Ascending aorta (tissue), 2 donors: ENCODE measurements around the gene MOGAT3. TPM values are rescaled to one million over a fixed set of nuclear protein-coding genes. Genes with fewer than 3 reads are reported as not detected.

Source experiments
- DNase-seq, 2 donors: peaks; one replicate each; pipeline ENCODE4 v3.0.0-alpha.2; 2019; ENCODE audit warnings: low spot score in 2 of 2
- H3K27ac ChIP-seq, 2 donors: fragments of 200-600 bp; sonication (generic); one replicate each; pipeline ENCODE4 v1.5.1; 2016 to 2017; ENCODE audit warnings: mild to moderate bottlenecking in 1 of 2
- H3K27me3 ChIP-seq: fragments of 200-600 bp; sonication (generic); one replicate; pipeline ENCODE4 v1.5.1; 2017
- H3K36me3 ChIP-seq, 2 donors: fragments of 200-600 bp; sonication (generic); one replicate each; pipeline ENCODE4 v1.5.1; 2016
- H3K4me1 ChIP-seq, 2 donors: fragments of 200-600 bp; sonication (generic); one replicate each; pipeline ENCODE4 v1.5.1; 2016 to 2017; ENCODE audit warnings: mild to moderate bottlenecking in 1 of 2
- H3K4me3 ChIP-seq, 2 donors: fragments of 200-600 bp; sonication (generic); one replicate each; pipeline ENCODE4 v1.5.1; 2016 to 2017; ENCODE audit warnings: mild to moderate bottlenecking in 1 of 2
- H3K9me3 ChIP-seq, 2 donors: fragments of 200-600 bp; sonication (generic); one replicate each; pipeline ENCODE4 v1.5.1; 2016
- intact Hi-C: fragments of 100-400 bp; cut with DNase I; formaldehyde crosslinking; loops from one replicate; pipeline ENCODE4 v1.15.1; 2023
- total RNA-seq: library from RNA; depleted of rRNA; stranded (reverse); fragments of >200 nt; gene quantifications from one replicate; pipeline ENCODE4 v1.1.0, GENCODE V29; 2016
- TF ChIP-seq, protein P1 (sequence below), 3 experiments: fragments of 200-600 bp in 2 of 3; fragments of 450-650 bp in 1 of 3; sonication (generic) in 2 of 3; IDR thresholded peaks; one replicate each; pipeline ENCODE4 v1.5.1; 2016 to 2019; ENCODE audit warnings: antibody characterized with exemption in 3 of 3, mild to moderate bottlenecking in 1 of 3, moderate library complexity in 1 of 3

Gene MOGAT3
- total RNA-seq, 1 donor from 2014 or later = not detected

DNA sequence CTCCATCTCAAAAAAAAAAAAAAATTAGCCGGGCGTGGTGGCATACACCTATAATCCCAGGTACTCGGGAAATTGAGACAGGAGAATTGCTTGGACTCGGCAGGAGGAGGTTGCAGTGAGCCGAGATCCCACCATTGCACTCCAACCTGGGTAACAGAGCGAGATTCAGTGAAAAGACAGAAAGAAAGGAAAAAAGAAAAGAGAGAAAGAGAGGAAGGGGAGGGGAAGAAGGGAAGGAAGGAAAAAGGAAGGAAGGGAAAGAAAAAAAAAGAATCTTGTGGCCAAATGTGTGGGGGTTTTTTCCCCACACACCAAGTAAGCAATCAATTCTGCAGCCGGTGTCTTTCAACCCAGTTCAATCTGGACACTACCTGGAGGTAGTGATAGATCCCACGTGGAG lies 11.7 kb downstream of the MOGAT3 start:
- H3K4me3 ChIP-seq = no peak overlapping the region
- no peaks in the 10 kb centered on the region for H3K4me1 ChIP-seq
- no peaks in the 10 kb centered on the region for H3K9me3 ChIP-seq
- no peaks in the 10 kb centered on the region for H3K36me3 ChIP-seq
- no peak for DNase-seq
- TF ChIP-seq, protein P1, sequence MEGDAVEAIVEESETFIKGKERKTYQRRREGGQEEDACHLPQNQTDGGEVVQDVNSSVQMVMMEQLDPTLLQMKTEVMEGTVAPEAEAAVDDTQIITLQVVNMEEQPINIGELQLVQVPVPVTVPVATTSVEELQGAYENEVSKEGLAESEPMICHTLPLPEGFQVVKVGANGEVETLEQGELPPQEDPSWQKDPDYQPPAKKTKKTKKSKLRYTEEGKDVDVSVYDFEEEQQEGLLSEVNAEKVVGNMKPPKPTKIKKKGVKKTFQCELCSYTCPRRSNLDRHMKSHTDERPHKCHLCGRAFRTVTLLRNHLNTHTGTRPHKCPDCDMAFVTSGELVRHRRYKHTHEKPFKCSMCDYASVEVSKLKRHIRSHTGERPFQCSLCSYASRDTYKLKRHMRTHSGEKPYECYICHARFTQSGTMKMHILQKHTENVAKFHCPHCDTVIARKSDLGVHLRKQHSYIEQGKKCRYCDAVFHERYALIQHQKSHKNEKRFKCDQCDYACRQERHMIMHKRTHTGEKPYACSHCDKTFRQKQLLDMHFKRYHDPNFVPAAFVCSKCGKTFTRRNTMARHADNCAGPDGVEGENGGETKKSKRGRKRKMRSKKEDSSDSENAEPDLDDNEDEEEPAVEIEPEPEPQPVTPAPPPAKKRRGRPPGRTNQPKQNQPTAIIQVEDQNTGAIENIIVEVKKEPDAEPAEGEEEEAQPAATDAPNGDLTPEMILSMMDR (IDR thresholded peaks at IDR 0.05) = no peak
- no peaks in the 10 kb centered on the region for H3K27me3 ChIP-seq
- intact Hi-C loops = no loop called here
- H3K27ac ChIP-seq = no peak overlapping the region

DNA sequence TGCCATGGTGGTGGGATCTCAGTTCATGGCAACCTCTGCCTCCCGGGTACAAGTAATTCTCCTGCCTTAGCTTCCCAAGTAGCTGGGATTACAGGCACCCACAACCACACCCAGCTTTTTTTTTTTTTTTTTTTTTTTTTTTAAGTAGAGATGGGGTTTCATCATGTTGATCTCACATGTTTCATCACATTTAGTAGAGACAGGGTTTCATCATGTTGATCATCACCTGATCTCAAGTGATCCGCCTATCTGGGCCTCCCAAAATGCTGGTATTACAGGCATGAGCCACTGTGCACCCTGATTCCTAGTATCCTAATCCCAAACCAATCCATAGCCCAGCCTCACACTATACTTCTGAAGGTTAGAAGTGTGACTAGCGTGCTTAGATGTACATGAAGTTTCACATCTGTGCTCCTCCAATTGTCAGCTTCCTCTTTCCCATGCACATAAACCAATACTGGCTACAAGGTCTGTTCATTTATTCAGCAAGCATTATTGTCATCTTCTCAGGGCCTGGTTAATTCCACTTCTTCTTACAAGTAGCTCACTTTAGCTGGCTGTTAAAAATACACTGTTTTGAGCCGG lies 13.9 kb downstream of the MOGAT3 start:
- Histone ChIP-seq H3K27me3 (no peaks in the 10 kb centered on the region), H3K27ac (no peak overlapping the region), H3K36me3 (no peaks in the 10 kb centered on the region), H3K9me3 (no peaks in the 10 kb centered on the region), H3K4me3 (no peak overlapping the region), H3K4me1 (no peaks in the 10 kb centered on the region)
- DNase-seq = no peak
- TF ChIP-seq, protein P1 (IDR thresholded peaks at IDR 0.05) = no peak
- intact Hi-C loops = no loop called here

DNA sequence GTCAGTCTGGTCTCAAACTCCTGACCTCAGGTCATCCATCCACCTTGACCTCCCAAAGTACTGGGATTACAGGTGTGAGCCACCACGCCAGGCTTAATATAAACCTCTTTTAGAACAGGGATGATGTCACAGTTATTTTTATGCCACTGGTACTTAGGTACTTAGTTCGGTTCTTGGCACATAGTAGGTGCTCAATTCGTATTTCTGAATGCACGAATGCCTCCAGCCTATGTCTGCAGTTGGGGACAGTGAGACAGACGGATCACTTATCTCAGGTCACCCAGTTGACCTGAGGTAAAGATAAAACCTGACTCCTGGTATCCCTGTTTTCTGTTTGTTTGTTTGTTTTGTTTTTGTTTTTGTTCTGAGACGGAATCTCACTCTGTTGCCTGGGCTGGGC lies 14.6 kb downstream of the MOGAT3 start:
- no peak overlapping the region for H3K27ac ChIP-seq
- H3K4me3 ChIP-seq = no peak overlapping the region
- DNase-seq = no peak
- H3K36me3 ChIP-seq = no peaks in the 10 kb centered on the region
- no peaks in the 10 kb centered on the region for H3K27me3 ChIP-seq
- no peaks in the 10 kb centered on the region for H3K9me3 ChIP-seq
- TF ChIP-seq, protein P1 (IDR thresholded peaks at IDR 0.05) = no peak
- intact Hi-C loops = no loop called here
- H3K4me1 ChIP-seq = no peaks in the 10 kb centered on the region

DNA sequence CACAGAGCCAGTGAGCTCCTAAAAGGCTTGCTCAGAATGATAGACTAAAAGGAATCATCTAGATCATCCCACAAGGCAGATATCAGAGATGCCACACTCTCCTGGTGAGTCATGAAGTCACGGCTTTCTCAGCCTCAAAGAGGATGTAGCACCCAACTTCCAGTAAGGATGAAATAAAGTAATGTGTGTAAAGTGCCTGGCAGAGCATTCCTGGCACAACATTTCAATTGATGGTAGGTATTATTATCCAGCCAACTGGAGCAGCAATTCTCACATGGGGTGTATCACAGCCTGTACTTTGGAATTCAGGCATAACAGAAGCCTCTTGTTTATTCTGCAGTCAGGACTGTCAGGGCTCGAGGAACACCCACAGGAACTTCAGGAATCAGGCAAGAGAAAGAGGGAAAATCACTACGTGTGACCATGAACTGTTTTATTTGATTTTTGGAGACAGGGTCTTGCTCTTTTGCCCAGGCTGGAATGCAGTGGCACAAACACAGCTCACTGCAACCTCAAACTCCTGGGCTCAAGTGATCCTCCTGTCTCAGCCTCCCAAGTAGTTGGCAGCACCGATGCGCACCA lies 15.5 kb downstream of the MOGAT3 start:
- H3K4me3 ChIP-seq = no peak overlapping the region
- TF ChIP-seq, protein P1 (IDR thresholded peaks at IDR 0.05) = no peak
- no peaks in the 10 kb centered on the region for H3K4me1 ChIP-seq
- DNase-seq = no peak
- H3K27me3 ChIP-seq = peaks cover 1% of the 10 kb centered on the region
- no peaks in the 10 kb centered on the region for H3K9me3 ChIP-seq
- H3K27ac ChIP-seq = no peak overlapping the region
- no peaks in the 10 kb centered on the region for H3K36me3 ChIP-seq
- intact Hi-C loops = no loop called here

DNA sequence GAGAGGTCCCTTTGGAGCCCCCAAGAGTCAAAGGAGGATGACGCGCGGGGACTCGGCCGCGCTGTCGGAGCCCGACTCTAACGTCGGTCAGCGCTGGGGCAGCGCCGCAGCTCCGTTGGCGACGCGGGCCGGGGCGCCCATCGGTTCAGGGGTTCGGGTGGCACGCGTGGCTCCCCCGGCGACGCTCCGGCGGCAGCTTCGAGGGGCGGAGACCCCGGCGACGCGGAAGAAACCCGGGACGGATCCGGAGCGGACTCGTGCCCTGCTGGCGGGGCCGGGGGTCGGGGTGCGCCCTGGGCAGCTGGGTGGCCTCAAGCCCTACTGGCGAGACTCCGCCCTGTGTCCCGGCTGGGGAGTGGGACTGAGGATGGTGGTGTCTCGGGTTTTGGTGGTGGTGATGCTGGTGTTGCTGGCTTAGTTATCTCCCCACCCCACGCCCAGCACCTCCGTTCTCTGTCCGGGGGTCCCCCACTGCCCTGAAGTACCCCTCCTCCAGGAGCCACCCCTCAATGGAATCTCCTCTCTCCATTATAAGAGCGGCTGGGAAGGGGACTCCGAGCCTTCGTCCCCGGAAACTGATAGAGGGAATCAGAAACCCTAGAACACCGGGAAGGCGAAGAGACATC lies 20.6 kb downstream of the MOGAT3 start, which contains the start of gene NAT16:
TSS of gene NAT16 (minus strand) at position 164 of the 626 bp plus-strand sequence. CDS start 5,486 bp downstream, outside the sequence.
- TF ChIP-seq, protein P1 (IDR thresholded peaks at IDR 0.05) = no peak
- Histone ChIP-seq H3K27me3 (peaks cover 14% of the 10 kb centered on the region), H3K4me1 (peaks cover 0 to 2% of the 10 kb centered on the region in 2 donors), H3K36me3 (no peaks in the 10 kb centered on the region), H3K4me3 (no peak within 1 kb of the TSS), H3K9me3 (no peaks in the 10 kb centered on the region), H3K27ac (no peak within 1 kb of the TSS)
- DNase-seq = no peak
- intact Hi-C loops = no loop called here
